Measurements from ENCODE around the gene PARD6G.

Gene PARD6G, protein sequence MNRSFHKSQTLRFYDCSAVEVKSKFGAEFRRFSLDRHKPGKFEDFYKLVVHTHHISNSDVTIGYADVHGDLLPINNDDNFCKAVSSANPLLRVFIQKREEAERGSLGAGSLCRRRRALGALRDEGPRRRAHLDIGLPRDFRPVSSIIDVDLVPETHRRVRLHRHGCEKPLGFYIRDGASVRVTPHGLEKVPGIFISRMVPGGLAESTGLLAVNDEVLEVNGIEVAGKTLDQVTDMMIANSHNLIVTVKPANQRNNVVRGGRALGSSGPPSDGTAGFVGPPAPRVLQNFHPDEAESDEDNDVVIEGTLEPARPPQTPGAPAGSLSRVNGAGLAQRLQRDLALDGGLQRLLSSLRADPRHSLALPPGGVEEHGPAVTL

DNA sequence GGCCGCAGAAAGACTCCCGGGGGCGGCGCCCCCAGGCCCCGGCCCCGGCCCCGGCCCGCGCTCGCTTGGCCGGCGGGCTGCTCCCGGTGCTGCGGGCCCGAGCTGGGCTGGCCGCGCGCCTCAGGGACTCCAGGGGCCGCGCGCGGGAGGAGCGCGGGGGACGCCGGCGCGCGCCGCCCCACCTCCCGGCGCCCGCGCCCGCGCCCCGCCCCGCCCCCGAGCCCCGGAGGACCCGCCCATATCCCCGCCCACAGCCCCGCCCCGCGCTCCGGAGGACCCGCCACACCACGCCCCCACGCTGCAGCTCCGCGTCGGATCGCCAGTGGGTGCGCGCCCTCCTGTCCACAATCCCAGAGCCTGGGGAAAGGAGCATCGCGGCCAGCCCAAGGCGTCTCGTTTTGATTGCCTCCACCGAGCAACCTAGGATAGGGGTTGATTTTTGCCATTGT, at the start of gene PARD6G:
Gene PARD6G (minus strand): TSS at position 122 of the 449 bp plus-strand sequence. CDS start 166 bp downstream, outside the sequence.
- DNase-seq (ENCODE audit: low read depth in 2 of 2) = peak; percentile 24 to 54

DNA sequence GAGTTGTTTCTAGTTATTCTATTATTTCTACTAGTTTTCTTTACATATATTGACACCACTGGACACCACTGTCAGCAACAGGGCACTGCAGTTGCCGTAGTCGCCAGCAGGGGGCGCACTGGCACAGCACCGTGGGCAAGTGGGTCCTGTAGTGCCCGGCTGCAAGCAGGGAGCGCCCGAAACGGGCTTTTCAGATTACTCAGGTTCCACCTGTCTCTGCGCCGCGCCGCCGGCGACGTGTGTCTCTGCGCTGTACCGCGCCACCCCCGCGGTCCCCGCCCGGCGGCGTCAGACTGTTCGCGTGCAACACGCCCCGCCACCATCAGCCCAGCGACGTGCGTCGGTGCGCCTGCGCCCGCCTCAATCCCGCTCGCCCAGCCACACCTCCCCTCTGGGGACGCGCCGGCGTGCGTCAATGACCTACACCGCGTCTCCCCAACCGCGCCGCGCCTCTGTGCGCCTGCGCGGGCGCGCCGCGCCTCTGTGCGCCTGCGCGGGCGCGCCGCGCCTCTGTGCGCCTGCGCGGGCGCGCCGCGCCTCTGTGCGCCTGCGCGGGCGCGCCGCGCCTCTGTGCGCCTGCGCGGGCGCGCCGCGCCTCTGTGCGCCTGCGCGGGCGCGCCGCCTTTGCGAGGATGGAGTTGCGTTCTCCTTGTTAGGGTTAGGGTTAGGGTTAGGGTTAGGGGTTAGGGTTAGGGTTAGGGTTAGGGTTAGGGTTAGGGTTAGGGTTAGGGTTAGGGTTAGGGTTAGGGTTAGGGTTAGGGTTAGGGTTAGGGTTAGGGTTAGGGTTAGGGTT, 15.1 kb upstream of the PARD6G start:
- peak in 1 of 2 donors; percentile 30 for DNase-seq (ENCODE audit: low read depth in 2 of 2)

DNA sequence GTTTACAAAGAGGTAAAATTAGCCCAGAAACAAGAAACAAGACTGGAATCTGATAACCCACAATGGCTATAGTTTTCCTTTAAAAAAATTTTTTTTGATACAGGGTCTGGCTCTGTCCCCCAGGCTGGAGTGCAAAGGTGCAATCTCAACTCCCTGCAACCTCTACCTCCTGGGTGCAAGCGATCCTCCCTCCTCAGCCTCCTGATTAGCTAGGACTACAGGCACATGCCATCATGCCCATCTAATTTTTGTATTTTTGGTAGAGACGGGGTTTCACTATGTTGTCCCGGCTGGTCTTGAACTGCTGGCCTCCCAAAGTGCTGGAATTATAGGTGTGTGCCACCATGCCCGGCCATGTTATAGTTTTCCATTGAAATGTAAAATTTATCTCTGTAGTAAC, 12.3 kb upstream of the PARD6G start:
- DNase-seq (ENCODE audit: low read depth in 2 of 2) = no peak

DNA sequence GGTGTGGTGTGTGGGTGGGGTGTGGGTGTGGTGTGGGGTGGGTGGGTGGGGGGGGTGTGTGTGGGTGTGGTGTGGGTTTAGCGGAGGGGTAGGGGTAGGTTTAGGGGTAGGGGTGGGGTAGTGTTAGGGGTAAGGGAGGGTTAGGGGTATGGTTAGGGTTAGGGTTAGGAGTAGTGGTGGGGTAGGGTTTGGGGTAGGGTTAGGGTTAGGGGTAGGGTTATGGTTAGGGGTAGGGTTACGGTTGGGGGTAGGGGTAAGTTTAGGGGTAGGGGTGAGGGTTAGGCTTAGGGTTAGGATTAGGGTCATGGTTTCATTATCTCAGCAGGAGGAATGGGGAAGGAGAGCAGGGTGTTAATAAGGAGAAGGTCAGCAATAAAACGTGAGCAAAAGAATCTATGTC, 11.3 kb upstream of the PARD6G start:
- no peak for DNase-seq (ENCODE audit: low read depth in 2 of 2)

DNA sequence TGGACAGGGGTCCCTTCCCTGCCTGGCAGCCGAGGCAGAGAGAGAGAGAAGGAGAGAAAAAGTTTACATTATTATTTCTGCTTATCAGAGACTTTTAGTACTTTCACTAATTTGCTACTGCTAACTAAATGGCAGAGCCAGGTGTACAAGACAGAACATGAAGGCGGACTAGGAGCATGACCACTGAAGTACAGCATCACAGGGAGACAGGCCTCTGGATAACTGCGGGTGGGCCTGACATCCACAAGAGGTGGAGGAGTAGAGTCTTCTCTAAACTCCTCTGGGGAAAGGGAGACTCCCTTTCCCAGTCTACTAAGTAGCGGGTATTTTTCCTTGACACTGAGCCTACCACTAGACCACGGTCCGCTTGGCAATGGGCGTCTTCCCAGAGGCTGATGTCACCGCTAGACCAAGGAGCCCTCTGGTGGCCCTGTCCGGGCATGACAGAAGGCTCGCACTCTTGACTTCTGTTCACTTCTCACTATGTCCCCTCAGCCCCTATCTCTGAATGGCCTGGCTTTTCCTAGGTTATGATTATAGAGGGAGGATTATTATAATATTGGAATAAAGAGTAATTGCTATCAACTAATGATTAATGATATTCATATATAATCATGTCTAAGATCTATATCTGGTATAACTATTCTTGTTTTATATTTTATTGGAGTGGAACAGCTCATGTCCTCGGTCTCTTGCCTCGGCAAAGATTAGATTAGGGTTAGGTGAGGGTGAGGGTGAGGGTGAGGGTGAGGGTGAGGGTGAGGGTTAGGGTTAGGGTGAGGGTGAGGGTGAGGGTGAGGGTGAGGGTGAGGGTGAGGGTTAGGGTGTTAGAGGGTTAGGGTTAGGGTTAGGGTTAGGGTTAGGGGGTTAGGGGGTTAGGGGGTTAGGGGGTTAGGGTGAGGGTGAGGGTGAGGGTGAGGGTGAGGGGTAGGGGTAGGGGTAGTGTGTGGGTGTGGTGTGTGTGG, 10.5 kb upstream of the PARD6G start:
- DNase-seq (ENCODE audit: low read depth in 2 of 2) = peak; percentile 24 to 57

DNA sequence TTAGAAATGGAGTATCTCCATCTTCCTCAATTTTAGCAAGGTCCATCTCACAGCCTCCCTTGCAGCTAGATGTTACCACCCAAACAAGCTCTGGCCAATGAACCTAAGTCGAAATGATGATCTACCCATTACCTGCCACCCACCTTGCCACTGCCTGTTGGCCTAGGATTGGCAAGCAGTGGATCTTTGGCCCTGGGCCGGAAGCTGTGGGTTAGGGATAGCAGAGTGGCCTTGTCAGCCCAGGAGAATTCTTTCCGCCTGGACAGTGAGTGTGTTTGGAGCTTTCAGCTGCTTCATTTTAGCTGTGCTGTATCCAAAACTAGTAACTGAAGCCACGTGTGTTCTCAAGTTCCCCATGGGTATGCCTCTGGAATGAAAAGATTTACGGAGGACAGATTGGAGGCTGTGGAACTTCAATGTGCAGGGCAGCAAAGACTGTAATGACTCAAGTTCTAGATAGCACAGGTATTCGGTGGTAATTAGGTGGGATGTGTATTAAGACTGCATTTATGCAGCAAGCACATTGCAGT, 7.7 kb upstream of the PARD6G start:
- DNase-seq (ENCODE audit: low read depth in 2 of 2) = no peak

DNA sequence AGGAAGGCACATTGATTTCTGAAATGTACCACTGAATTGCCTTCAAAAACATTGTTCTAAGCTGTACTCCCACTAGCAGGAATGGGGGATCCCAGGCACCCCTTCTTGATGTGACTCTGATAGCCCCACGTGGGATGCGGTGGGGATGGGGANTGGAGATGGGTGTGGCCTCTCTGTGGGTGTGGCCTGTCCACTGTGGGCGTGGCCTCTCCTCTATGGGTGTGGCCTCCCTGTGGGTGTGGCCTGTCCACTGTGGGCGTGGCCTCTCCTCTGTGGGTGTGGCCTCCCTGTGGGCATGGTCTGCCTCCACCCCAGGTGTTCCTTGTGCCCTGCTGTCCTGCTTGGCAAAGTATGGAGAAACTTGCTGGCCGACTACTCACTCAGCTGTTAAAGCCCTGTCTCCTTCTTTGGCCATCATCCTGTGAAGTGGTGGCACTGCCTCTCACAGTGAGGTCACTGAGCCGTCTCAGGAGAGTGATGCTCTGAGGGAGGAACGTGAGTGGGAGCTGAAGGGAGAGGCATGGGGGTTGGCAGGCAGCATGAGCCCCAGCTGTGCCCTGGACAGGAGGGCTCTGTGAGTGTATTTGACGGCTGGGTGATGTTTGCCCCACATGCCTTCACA, 6.7 kb upstream of the PARD6G start:
- DNase-seq (ENCODE audit: low read depth in 2 of 2) = no peak

DNA sequence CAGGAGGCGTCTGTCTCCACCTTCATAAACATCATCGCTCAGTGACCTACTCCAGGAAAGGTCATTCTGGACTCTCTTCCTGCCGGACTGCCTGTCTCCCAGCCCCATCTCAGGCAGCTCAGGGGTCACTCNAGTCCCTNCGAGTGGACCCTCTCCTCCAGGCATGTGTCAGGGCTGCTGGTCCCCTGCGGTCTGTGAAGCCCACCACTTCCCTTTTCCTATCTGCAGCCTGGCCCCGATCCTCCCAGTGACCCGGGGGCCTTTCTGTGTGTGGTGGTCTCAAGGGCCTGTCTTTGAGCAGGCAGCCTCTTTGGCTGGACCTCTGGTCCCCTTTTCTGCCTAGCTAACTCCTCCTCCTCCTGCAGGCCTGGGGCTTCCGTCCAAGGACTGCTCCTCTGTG, 5.9 kb upstream of the PARD6G start:
- DNase-seq (ENCODE audit: low read depth in 2 of 2) = no peak

DNA sequence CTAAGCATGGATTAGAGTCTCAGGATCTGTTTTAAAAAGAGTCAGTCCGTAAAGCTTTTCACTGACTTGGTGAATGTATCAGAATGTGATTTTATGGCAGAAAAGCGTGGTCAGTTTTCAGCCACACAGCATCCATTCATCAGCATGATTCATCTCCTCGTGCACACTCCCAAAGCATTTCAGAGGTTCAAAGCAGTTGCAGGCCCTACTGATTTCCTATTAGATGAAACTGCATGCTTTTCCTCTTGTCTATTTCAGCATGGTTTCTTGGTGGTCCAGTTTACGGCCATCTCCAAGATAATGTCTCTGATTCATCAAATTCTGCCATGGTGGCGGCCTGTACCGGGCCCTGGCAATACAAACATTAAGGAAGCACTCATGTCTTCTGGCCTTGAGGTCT, 4.8 kb upstream of the PARD6G start:
- DNase-seq (ENCODE audit: low read depth in 2 of 2) = no peak

DNA sequence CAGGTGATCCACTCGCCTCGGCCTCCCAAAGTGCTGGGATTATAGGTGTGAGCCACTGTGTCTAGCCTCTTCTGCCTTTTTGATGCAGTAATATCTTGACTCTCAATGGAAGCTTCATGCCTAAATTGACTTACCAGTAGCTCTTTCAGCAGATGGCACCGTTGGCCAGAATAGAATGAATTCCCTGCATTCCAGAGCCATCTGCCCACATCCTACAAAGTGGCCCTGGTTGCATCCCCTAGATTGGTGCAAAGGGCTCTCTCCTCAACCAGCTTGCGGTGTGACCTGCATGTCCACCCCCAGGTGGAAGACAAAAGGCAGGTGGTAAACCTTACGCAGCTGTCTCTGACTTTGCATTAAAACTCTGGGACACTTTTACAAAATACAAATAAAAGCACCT, 4.4 kb upstream of the PARD6G start:
- DNase-seq (ENCODE audit: low read depth in 2 of 2) = no peak

DNA sequence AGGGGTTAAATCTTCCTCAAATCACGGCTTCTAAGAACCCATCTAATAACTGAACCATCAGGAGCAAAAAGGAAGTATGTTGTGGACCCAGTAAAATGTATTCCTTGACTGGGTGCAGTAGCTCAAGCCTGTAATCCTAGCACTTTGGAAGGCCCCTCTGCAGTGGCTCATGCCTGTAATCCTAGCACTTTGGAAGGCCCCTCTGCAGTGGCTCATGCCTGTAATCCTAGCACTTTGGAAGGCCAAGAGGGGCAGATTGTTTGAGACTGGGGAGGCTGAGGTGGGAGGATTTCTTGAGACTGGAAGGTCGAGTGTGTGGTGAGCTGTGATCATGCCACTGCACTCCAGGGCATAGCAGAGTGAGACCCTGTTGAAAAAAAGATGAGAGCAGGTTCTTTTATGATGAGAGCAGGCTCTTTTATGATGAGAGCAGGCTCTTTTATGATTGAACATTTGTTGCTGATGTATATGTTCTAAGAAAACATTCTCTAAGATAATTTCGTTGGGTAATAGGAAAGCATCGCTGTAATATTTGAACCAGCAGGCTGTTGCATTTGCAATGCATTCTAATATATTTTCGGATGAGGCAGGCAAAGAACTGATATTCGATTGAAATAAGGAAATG, 3.5 kb upstream of the PARD6G start:
- DNase-seq (ENCODE audit: low read depth in 2 of 2) = no peak

DNA sequence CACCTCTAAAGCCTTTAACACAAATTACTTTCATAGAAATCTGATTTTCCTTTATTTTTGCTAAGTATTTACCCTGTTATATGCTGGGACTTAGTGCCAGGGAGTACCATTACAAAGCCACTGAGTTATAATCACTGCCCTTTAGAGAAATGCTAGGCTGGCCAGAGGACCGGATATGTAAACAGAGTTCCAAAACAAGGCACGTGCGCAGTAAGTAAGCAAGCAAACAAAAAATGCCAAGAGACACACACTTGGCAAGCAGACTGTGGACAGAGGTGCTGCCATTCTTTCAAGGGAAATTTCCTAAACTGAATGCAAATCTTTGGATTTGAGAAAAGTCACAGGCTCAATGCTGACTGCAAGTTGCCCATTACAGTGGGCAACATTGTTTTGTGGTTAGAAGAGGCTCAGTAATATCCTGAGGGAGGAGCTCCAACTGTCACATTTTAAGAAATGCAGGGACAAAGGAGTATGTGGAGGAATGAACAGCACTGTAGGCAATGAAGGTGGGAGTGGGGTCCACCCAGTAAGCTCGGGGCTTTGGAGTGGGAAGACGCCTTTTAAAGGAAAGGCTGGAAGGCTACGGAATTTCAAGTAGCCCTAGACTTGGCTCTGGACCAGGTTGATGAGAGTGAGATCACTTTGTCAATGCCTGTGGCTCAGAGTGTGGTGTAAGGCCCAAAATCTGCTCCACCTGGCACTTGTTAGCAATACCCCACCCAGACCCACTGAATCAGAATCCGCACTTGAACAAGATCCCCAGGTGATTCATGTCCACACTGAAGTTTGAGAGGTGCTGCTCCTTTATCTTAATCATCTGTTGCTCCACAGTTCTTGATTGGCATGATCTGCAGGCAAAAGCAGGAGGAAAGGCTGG, 2.1 kb upstream of the PARD6G start:
- no peak for DNase-seq (ENCODE audit: low read depth in 2 of 2)

DNA sequence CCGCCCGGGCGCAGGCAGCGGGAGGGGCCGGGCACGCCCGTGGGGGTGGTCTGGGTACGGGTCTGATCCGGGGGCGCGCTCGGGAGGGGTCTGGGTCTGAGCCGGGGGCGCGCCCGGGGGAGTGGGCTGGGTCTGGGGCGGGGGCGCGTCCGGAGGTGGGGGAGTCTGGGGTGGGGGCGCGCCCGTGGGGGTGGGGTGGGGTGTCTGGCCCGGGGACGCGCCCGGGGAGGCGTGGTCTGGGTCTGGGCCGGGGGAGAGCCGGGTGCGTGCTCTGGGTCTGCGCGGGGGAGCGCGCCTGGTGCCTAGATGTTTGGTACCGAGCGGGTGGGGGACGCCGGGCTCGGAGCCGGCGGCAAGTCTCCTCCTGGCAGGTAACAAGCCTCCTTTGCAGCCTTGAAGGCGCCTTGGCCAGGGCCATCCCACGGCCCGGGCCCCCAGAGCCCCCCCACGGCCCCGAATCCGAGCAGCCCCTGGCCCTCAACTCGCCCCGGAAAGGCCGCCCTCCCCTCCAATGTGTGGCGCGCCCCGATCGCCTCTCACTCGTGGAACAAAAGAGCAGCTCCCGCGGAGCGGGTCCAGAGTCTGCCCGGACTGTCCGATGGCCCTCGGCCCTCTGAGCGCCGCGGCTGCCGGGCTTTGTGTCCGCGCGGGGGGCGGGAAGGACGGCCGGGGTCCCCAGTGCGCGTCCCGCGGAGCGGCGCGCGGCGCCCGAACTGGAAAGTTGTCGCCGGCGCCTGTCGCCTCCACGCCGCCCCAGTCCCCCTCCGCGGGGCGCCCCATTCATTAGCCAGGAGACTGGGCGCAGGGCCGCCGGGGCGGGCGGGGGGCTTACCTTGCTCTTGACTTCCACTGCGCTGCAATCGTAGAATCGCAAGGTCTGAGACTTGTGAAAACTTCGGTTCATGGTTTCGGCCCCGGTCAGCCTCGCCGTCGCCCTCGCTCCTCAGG, 595 bp downstream of the PARD6G start:
- no peak for DNase-seq (ENCODE audit: low read depth in 2 of 2)

DNA sequence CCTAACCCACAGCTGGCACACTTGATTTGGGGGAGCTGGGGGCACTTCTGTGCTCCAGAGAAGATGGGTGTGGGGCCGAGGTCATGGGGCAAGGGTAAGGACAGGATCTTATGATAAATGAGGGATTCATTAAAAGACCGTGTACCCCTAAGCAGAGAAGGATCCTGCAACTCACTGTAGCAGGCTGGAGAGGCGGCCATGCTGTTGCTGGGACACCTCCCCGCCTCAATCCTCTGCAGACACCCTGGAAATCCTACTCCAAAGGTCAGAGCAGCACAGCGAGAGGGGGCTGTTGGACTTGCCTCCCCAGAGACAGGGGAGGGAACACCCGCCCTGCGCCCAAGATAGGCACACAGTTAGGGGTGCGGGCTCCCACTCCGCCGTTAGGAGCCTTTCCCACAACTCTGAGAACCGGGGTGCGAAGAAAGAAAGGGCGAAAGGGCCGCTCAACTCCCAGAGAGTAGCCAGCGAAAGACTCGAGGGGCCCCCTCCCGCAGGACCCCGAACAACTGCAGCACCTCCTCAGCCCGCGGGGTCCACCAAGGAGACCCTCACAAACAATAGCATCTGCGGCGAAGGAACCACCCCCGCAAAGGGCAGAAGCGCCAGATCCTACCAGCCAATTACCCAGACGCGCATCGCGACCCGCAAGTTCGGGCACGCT, 1.4 kb downstream of the PARD6G start:
- DNase-seq (ENCODE audit: low read depth in 2 of 2) = no peak

DNA sequence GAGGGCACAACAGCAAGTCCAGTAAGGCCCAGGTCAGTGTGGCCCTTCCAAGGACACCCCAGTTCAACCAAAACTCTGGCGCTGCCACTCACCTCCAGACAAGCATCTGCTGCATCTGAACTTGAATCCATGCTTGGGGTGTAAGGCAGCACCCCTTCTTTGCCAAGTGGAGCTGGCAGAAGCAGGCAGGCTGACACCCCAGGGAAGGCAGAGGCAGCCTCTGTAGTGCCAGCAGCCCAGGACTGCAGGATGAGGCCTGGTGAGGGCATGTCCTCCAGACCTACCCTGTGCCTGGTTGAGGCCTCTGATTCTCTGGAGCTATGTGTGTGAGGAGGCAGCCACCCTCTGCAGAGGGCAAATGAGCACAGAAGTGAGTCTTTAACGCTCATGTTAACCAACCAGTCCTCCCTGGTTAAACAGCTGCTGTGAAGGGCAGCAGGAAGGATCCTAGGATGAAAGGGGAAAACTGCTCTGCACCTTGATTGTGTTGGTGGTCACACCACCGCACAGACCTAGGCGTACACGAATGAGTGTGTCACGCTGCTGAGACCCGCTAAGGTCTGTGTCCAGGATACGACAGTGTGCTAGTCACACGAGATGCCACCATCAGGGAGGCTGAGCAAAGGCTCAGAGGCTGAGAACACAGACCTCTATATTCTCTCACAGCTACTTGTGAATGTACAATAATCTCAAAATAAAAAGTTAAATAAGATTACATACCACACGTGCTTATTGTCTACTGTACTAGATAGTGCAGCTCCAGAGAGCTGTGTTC, 2.2 kb downstream of the PARD6G start:
- no peak for DNase-seq (ENCODE audit: low read depth in 2 of 2)

DNA sequence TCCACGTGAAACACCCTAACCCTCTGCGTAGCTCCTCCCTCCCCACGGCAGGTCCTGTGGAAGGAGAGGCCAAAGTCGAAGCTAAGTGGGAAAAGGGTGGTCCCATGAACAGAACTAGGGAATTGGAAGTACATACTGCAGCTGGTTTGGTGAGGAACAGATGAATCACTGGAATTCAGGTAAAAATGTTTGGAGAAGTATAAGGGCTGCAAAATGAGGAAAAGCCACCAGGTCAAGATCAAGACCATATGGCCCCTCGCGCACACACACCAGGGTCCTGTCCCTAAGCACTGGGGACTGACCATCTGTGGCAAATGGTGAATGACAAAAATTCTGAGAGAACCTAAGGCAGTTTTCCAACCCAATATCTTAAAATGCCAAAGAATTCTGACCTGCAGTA, 3.1 kb downstream of the PARD6G start:
- no peak for DNase-seq (ENCODE audit: low read depth in 2 of 2)

DNA sequence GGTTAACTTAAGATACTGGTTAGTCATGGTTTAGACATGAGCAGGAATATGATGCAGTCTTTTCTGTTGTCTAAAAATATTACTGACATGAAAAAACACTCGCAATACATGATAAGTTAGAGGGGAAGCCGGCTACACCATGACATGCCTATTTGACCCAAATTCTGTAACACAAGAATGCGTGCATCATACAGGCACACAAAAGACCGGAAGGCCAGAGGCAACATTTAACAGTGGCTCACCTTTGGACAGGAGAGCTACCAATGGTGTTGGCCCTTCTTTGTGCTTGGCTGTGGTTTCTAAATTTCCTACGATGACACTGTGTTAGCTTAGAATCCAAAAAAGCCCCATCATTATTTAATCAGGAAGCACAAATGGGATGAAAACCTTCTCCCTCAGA, 4.1 kb downstream of the PARD6G start:
- no peak for DNase-seq (ENCODE audit: low read depth in 2 of 2)
